WTC11 (cell line): ENCODE data around the gene TSPAN5. TPM values are rescaled to one million over a fixed set of nuclear protein-coding genes. Genes with fewer than 3 reads are reported as not detected.
A peak's percentile ranks its signal among the peaks of the same experiment; 100 is the strongest.

Experiments
- ATAC-seq: fragments of 200-7000 bp; cut with Tn5 transposase; 2 replicates; pipeline ENCODE4 v1.10.0; 2021; ENCODE audit warnings: mild to moderate bottlenecking, moderate library complexity
- CTCF ChIA-PET: fragments of 300-600 bp; sonication (Branson Sonifier 250); formaldehyde crosslinking; loops from one replicate; lab custom pipeline; 2021; ENCODE audit warnings: antibody characterized with exemption; lab: Charles Lee
- POLR2A ChIA-PET: fragments of 350-600 bp; sonication (Branson Sonifier 250); formaldehyde crosslinking; loops from one replicate; lab custom pipeline; 2021; ENCODE audit warnings: antibody characterized with exemption; lab: Charles Lee
- DNase-seq: peaks from one replicate; pipeline ENCODE4 v3.0.0; 2021; ENCODE audit warnings: low spot score
- H3K27ac Mint-ChIP-seq: 2 replicates; pipeline ENCODE4 v1.8.0; 2021; ENCODE audit warnings: mixed read lengths
- H3K27me3 Mint-ChIP-seq: 2 replicates; pipeline ENCODE4 v1.8.0; 2021; ENCODE audit warnings: low read depth, mild to moderate bottlenecking, moderate library complexity, mixed read lengths
- H3K36me3 Mint-ChIP-seq: 2 replicates; pipeline ENCODE4 v1.8.0; 2021; ENCODE audit warnings: mixed read lengths
- H3K4me1 Mint-ChIP-seq: 2 replicates; pipeline ENCODE4 v1.8.0; 2022; ENCODE audit warnings: mixed read lengths
- H3K4me3 Mint-ChIP-seq: 2 replicates; pipeline ENCODE4 v1.8.0; 2021; ENCODE audit warnings: mild to moderate bottlenecking, moderate library complexity, mixed read lengths
- H3K9me3 Mint-ChIP-seq: 2 replicates; pipeline ENCODE4 v1.8.0; 2021; ENCODE audit warnings: mixed read lengths
- GABPB1 ChIP-seq: sonication (generic); formaldehyde crosslinking; IDR thresholded peaks from 2 replicates; pipeline ENCODE4 v1.8.1; 2023; ENCODE audit warnings: mild to moderate bottlenecking, missing genetic modification reagents
- KAT7 ChIP-seq: sonication (generic); formaldehyde crosslinking; IDR thresholded peaks from 2 replicates; pipeline ENCODE4 v1.8.1; 2023; ENCODE audit warnings: missing genetic modification reagents, mild to moderate bottlenecking, borderline replicate concordance
- SOX15 ChIP-seq: fragments of 250-450 bp; sonication (Bioruptor Pico); IDR thresholded peaks from 2 replicates; pipeline ENCODE4 v1.9.0; 2021; ENCODE audit warnings: mild to moderate bottlenecking
- ZNF263 ChIP-seq: sonication (generic); formaldehyde crosslinking; IDR thresholded peaks from 2 replicates; pipeline ENCODE4 v1.8.1; 2022; ENCODE audit warnings: low read depth, mild to moderate bottlenecking, moderate library complexity, missing genetic modification reagents
- ZNF423 ChIP-seq: fragments of 250-450 bp; sonication (Bioruptor Pico); IDR thresholded peaks from 2 replicates; pipeline ENCODE4 v2.1.2; 2022; ENCODE audit warnings: mild to moderate bottlenecking, moderate library complexity
- total RNA-seq: library from RNA; stranded (reverse); gene quantifications from 3 replicates; pipeline ENCODE4 v1.2.3, GENCODE V29; 2021
- TF ChIP-seq, protein P1 (sequence below): sonication (generic); formaldehyde crosslinking; IDR thresholded peaks from 2 replicates; pipeline ENCODE4 v1.8.0; 2022; ENCODE audit warnings: mild to moderate bottlenecking, missing genetic modification reagents
- TF ChIP-seq, protein P2 (sequence below): fragments of 250-450 bp; sonication (Bioruptor Pico); IDR thresholded peaks from 2 replicates; pipeline ENCODE4 v1.9.0; 2021; ENCODE audit warnings: mild to moderate bottlenecking
- TF ChIP-seq, protein P3 (sequence below): sonication (generic); formaldehyde crosslinking; IDR thresholded peaks from 2 replicates; pipeline ENCODE4 v1.8.1; 2022; ENCODE audit warnings: mild to moderate bottlenecking, missing genetic modification reagents, moderate library complexity, borderline replicate concordance
- TF ChIP-seq, protein P4 (sequence below): sonication (generic); formaldehyde crosslinking; IDR thresholded peaks from 2 replicates; pipeline ENCODE4 v1.8.0; 2023; ENCODE audit warnings: missing genetic modification reagents, mild to moderate bottlenecking, borderline replicate concordance
- TF ChIP-seq, protein P5 (sequence below): sonication (generic); formaldehyde crosslinking; IDR thresholded peaks from 2 replicates; pipeline ENCODE4 v1.8.1; 2023; ENCODE audit warnings: mild to moderate bottlenecking, moderate library complexity, missing genetic modification reagents
- TF ChIP-seq, protein P6 (sequence below): sonication (generic); formaldehyde crosslinking; IDR thresholded peaks from 2 replicates; pipeline ENCODE4 v1.8.0; 2022; ENCODE audit warnings: missing genetic modification reagents

TSPAN5 gene
- total RNA-seq, 1 experiment from 2014 or later, result 22.7 TPM

DNA sequence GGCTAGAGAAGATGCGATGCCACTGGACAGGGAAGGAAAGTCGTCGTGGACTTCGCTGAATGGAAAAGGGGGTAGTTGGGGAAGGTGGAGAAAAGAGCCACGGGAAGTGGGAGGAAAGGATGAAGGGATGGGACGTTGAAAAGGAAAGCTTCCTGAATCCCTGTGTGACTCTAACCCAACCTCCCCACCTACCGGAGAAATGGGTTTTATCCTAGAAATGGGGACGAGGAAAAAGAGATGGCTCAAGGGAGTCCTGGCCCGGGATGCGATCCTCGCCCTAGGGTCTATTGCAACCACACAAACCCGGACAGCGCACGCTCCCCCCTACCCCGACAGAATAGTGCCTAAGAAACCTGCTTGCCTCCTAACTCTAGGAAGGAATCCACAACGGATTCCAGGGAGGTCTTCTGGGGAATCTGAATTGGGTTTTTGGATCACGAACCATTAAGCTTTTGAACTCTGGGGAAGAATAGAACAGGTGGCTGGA, 738 bp upstream of the TSPAN5 start:
- peaks cover 32% of the 10 kb centered on the region for H3K27me3 Mint-ChIP-seq
- peaks cover under 1% of the 10 kb centered on the region for H3K9me3 Mint-ChIP-seq
- peak; percentile 12 for ATAC-seq
- DNase-seq, result peak; percentile 43
- POLR2A ChIA-PET, result interaction anchor here (0.7 to 2.2 kb wide), 3 partner anchors 130 to 191 kb away, joined by 3 to 6 read pairs (median 3); no protein-coding TSS in a partner anchor
- H3K27ac Mint-ChIP-seq, result peak overlapping the region; percentile 93
- peaks cover under 1% of the 10 kb centered on the region for H3K36me3 Mint-ChIP-seq
- H3K4me1 Mint-ChIP-seq, result peaks cover 71% of the 10 kb centered on the region
- TF ChIP-seq ZNF263 (CRISPR knock-in tag) (peak; percentile 17; the same call in 1 of the 2 replicates), ZNF423 (CRISPR knock-in tag) (no peak), KAT7 (CRISPR knock-in tag) (no peak)
- TF ChIP-seq, protein P1, sequence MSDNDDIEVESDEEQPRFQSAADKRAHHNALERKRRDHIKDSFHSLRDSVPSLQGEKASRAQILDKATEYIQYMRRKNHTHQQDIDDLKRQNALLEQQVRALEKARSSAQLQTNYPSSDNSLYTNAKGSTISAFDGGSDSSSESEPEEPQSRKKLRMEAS, result no peak
- TF ChIP-seq, protein P2, sequence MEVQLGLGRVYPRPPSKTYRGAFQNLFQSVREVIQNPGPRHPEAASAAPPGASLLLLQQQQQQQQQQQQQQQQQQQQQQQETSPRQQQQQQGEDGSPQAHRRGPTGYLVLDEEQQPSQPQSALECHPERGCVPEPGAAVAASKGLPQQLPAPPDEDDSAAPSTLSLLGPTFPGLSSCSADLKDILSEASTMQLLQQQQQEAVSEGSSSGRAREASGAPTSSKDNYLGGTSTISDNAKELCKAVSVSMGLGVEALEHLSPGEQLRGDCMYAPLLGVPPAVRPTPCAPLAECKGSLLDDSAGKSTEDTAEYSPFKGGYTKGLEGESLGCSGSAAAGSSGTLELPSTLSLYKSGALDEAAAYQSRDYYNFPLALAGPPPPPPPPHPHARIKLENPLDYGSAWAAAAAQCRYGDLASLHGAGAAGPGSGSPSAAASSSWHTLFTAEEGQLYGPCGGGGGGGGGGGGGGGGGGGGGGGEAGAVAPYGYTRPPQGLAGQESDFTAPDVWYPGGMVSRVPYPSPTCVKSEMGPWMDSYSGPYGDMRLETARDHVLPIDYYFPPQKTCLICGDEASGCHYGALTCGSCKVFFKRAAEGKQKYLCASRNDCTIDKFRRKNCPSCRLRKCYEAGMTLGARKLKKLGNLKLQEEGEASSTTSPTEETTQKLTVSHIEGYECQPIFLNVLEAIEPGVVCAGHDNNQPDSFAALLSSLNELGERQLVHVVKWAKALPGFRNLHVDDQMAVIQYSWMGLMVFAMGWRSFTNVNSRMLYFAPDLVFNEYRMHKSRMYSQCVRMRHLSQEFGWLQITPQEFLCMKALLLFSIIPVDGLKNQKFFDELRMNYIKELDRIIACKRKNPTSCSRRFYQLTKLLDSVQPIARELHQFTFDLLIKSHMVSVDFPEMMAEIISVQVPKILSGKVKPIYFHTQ (CRISPR knock-in tag), result no peak
- TF ChIP-seq, protein P3, sequence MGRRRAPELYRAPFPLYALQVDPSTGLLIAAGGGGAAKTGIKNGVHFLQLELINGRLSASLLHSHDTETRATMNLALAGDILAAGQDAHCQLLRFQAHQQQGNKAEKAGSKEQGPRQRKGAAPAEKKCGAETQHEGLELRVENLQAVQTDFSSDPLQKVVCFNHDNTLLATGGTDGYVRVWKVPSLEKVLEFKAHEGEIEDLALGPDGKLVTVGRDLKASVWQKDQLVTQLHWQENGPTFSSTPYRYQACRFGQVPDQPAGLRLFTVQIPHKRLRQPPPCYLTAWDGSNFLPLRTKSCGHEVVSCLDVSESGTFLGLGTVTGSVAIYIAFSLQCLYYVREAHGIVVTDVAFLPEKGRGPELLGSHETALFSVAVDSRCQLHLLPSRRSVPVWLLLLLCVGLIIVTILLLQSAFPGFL, result no peak
- TF ChIP-seq, protein P4, sequence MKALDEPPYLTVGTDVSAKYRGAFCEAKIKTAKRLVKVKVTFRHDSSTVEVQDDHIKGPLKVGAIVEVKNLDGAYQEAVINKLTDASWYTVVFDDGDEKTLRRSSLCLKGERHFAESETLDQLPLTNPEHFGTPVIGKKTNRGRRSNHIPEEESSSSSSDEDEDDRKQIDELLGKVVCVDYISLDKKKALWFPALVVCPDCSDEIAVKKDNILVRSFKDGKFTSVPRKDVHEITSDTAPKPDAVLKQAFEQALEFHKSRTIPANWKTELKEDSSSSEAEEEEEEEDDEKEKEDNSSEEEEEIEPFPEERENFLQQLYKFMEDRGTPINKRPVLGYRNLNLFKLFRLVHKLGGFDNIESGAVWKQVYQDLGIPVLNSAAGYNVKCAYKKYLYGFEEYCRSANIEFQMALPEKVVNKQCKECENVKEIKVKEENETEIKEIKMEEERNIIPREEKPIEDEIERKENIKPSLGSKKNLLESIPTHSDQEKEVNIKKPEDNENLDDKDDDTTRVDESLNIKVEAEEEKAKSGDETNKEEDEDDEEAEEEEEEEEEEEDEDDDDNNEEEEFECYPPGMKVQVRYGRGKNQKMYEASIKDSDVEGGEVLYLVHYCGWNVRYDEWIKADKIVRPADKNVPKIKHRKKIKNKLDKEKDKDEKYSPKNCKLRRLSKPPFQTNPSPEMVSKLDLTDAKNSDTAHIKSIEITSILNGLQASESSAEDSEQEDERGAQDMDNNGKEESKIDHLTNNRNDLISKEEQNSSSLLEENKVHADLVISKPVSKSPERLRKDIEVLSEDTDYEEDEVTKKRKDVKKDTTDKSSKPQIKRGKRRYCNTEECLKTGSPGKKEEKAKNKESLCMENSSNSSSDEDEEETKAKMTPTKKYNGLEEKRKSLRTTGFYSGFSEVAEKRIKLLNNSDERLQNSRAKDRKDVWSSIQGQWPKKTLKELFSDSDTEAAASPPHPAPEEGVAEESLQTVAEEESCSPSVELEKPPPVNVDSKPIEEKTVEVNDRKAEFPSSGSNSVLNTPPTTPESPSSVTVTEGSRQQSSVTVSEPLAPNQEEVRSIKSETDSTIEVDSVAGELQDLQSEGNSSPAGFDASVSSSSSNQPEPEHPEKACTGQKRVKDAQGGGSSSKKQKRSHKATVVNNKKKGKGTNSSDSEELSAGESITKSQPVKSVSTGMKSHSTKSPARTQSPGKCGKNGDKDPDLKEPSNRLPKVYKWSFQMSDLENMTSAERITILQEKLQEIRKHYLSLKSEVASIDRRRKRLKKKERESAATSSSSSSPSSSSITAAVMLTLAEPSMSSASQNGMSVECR (CRISPR knock-in tag), result 0 out of 2 replicates have a peak, but pooled peaks have one; percentile 21
- TF ChIP-seq, protein P5, sequence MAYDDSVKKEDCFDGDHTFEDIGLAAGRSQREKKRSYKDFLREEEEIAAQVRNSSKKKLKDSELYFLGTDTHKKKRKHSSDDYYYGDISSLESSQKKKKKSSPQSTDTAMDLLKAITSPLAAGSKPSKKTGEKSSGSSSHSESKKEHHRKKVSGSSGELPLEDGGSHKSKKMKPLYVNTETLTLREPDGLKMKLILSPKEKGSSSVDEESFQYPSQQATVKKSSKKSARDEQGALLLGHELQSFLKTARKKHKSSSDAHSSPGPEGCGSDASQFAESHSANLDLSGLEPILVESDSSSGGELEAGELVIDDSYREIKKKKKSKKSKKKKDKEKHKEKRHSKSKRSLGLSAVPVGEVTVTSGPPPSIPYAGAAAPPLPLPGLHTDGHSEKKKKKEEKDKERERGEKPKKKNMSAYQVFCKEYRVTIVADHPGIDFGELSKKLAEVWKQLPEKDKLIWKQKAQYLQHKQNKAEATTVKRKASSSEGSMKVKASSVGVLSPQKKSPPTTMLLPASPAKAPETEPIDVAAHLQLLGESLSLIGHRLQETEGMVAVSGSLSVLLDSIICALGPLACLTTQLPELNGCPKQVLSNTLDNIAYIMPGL (CRISPR knock-in tag), result 0 out of 2 replicates have a peak, but pooled peaks have one; percentile 9
- TF ChIP-seq, all 79 proteins: peak for 3
- H3K4me3 Mint-ChIP-seq, result peak overlapping the region; percentile 96
- CTCF ChIA-PET, result interaction anchor here (0.7 to 2.5 kb wide), 5 partner anchors 122 to 516 kb away, joined by 3 to 18 read pairs (median 5); partner anchors contain the start of gene STPG2

DNA sequence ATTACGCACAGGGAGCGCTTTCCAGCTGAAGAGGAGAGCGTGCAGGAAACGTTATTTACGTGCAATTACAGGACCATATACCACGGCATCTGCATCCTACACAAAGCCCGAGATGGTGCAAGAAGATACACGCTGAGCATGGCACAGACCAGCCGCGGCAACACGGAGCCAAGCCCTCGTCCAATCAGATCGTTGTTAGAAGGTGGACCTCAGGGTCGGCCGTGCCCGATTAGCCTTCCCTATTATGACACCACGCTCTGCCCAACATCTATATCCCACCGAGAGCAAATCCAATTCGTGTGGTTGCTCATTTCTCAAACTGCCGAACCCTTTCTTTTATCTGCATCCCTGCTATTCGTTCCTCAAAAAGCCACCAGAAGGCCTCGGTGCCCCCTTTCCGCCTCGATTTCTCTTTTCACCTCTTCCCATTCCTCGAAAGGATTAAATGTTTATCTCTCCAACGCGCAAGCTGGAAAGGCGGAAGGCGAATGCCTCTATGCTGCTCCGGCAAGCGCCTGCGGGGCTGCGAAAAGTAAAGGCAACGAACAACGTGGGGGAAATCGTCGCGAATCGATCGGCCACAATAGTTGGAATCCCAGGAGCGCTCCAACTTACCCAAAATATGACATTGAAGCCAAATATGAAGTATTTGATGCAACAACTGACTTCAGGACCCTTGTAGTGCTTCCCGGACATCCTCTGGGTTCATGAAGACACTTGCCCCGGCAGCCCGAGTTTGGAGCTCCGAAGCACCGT, 702 bp downstream of the TSPAN5 start:
- TF ChIP-seq, protein P6, sequence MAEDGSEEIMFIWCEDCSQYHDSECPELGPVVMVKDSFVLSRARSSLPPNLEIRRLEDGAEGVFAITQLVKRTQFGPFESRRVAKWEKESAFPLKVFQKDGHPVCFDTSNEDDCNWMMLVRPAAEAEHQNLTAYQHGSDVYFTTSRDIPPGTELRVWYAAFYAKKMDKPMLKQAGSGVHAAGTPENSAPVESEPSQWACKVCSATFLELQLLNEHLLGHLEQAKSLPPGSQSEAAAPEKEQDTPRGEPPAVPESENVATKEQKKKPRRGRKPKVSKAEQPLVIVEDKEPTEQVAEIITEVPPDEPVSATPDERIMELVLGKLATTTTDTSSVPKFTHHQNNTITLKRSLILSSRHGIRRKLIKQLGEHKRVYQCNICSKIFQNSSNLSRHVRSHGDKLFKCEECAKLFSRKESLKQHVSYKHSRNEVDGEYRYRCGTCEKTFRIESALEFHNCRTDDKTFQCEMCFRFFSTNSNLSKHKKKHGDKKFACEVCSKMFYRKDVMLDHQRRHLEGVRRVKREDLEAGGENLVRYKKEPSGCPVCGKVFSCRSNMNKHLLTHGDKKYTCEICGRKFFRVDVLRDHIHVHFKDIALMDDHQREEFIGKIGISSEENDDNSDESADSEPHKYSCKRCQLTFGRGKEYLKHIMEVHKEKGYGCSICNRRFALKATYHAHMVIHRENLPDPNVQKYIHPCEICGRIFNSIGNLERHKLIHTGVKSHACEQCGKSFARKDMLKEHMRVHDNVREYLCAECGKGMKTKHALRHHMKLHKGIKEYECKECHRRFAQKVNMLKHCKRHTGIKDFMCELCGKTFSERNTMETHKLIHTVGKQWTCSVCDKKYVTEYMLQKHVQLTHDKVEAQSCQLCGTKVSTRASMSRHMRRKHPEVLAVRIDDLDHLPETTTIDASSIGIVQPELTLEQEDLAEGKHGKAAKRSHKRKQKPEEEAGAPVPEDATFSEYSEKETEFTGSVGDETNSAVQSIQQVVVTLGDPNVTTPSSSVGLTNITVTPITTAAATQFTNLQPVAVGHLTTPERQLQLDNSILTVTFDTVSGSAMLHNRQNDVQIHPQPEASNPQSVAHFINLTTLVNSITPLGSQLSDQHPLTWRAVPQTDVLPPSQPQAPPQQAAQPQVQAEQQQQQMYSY (CRISPR knock-in tag), result no peak
- TF ChIP-seq SOX15 (CRISPR knock-in tag) (no peak), GABPB1 (no peak)
- TF ChIP-seq, protein P1, result peak; percentile 4; the same call in 1 of the 2 replicates
- H3K4me1 Mint-ChIP-seq, result peaks cover 63% of the 10 kb centered on the region
- ATAC-seq, result peak; percentile 24
- DNase-seq, result peak; percentile 28
- H3K4me3 Mint-ChIP-seq, result peak overlapping the region; percentile 84
- H3K36me3 Mint-ChIP-seq, result no peaks in the 10 kb centered on the region
- peak overlapping the region; percentile 78; the same call in 1 of the 2 replicates for H3K27ac Mint-ChIP-seq
- ChIA-PET POLR2A (interaction anchor here (0.6 to 1.2 kb wide), 8 partner anchors 10 to 719 kb away, joined by 3 read pairs; partner anchors contain the start of genes EIF4E and RAP1GDS1), CTCF (interaction anchor here (1.9 to 2.5 kb wide), 2 partner anchors 151 to 190 kb away, joined by 7 to 18 read pairs; no protein-coding TSS in a partner anchor)
- H3K9me3 Mint-ChIP-seq, result no peaks in the 10 kb centered on the region
- H3K27me3 Mint-ChIP-seq, result peaks cover 32% of the 10 kb centered on the region
